ENCODE measurements around the gene IL11. TPM values are rescaled to one million over a fixed set of nuclear protein-coding genes. Genes with fewer than 3 reads are reported as not detected.

The IL11 gene
- total RNA-seq, 2 donors from 2014 or later = 0.32 TPM; not detected in 1

- no peaks in the 10 kb centered on the region for H3K9me3 Mint-ChIP-seq
- H3K36me3 Mint-ChIP-seq = no peaks in the 10 kb centered on the region
- DNase-seq (ENCODE audit: low spot score in 2 of 2) = no peak
- H3K27ac Mint-ChIP-seq = no peak overlapping the region
- ATAC-seq = no peak
Measured at GRCh38 chr19:55365964-55366363, 4.3 kb downstream of the IL11 start.

DNA sequence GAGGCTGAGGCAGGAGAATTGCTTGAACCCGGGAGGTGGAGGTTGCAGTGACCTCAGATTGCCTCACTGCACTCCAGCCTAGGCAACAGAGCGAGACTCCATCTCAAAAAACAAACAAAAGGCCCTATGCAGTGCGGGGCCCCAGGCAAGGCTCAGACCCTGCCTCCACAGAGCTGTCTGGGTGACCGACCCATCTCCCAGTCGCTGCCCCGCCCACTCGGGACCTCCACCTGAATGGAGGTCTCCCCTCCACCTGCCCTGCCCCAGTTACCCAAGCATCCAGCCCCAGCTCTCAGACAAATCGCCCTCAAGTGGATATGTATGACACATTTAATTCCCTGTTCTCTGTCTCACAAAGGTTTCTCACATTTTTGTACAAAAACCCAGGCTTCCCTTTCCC lies 5.0 kb downstream of the IL11 start:
- Mint-ChIP-seq H3K36me3 (no peaks in the 10 kb centered on the region), H3K9me3 (no peaks in the 10 kb centered on the region), H3K27ac (no peak overlapping the region)
- DNase-seq (ENCODE audit: low spot score in 2 of 2) (no peak), ATAC-seq (no peak)

GRCh38 chr19:55362990-55363716 lies 7.1 kb downstream of the IL11 start, which contains the start of gene GARIN5B:
GARIN5B (minus strand) TSS chr19:55363260; CDS start chr19:55363066, 194 bp downstream.
- ATAC-seq = no peak
- no peaks in the 10 kb centered on the region for H3K9me3 Mint-ChIP-seq
- no peak within 1 kb of the TSS for H3K27ac Mint-ChIP-seq
- no peak for DNase-seq (ENCODE audit: low spot score in 2 of 2)
- no peaks in the 10 kb centered on the region for H3K36me3 Mint-ChIP-seq

- DNase-seq (ENCODE audit: low spot score in 2 of 2) = no peak
- Mint-ChIP-seq H3K27ac (no peak overlapping the region), H3K9me3 (no peaks in the 10 kb centered on the region), H3K36me3 (no peaks in the 10 kb centered on the region)
- no peak for ATAC-seq
Measured at GRCh38 chr19:55362174-55362989, 7.9 kb downstream of the IL11 start.

GRCh38 chr19:55360902-55361301 lies 9.4 kb downstream of the IL11 start:
- DNase-seq (ENCODE audit: low spot score in 2 of 2) = no peak
- no peak overlapping the region for H3K27ac Mint-ChIP-seq
- no peak for ATAC-seq
- H3K36me3 Mint-ChIP-seq = no peaks in the 10 kb centered on the region
- no peaks in the 10 kb centered on the region for H3K9me3 Mint-ChIP-seq

- DNase-seq (ENCODE audit: low spot score in 2 of 2) = no peak
- no peaks in the 10 kb centered on the region for H3K36me3 Mint-ChIP-seq
- no peak for ATAC-seq
- H3K9me3 Mint-ChIP-seq = no peaks in the 10 kb centered on the region
- peak overlapping the region in 1 of 2 donors; percentile 49 for H3K27ac Mint-ChIP-seq
Measured at GRCh38 chr19:55358943-55359908, 11.0 kb downstream of the IL11 start.

GRCh38 chr19:55358493-55358892 lies 11.8 kb downstream of the IL11 start:
- H3K36me3 Mint-ChIP-seq = no peaks in the 10 kb centered on the region
- H3K27ac Mint-ChIP-seq = peak overlapping the region in 1 of 2 donors; percentile 49
- no peaks in the 10 kb centered on the region for H3K9me3 Mint-ChIP-seq
- no peak for DNase-seq (ENCODE audit: low spot score in 2 of 2)
- ATAC-seq = no peak

DNA sequence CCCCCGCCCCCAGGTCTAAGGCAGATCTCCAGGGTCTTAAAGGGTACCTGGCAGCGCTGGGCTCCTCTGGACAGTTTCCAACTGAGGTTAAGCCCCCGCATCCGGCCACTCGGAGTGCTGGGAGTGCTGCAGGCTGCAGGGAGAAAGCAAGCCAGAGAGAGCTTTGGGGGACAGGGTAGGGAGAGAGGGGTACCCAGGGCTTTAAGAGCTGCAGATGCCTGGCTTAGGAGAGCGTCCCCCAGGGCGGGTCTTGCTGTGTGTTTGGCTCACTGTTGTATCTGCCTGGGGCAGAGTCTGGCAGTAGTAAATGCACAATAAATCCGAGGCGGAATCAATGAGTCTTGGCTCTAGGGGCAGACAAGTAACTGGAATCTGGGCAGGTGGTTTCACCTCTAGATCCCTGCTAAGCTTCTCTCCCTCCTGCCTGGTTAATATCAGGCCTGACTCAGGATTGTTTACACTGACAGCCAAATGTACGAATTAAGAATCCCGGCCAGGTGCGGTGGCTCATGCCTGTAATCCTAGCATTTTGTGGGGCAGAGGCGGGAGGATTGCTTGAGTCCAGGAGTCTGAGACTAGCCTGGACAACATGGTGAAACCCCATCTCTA lies 14.9 kb downstream of the IL11 start:
- Mint-ChIP-seq H3K9me3 (no peaks in the 10 kb centered on the region), H3K27ac (no peak overlapping the region)

GRCh38 chr19:55354698-55355212 lies 15.5 kb downstream of the IL11 start, which contains the start of gene COX6B2:
COX6B2 (minus strand) TSS chr19:55354719; CDS start chr19:55354521, 198 bp downstream.
- no peaks in the 10 kb centered on the region for H3K36me3 Mint-ChIP-seq
- peak in 1 of 2 donors; percentile 4 for ATAC-seq
- no peak for DNase-seq (ENCODE audit: low spot score in 2 of 2)
- H3K9me3 Mint-ChIP-seq = no peaks in the 10 kb centered on the region
- no peak within 1 kb of the TSS for H3K27ac Mint-ChIP-seq

More for the DNA sequence above, 14.9 kb downstream of the IL11 start:
- no peak for DNase-seq (ENCODE audit: low spot score in 2 of 2)
- no peaks in the 10 kb centered on the region for H3K36me3 Mint-ChIP-seq
- ATAC-seq = no peak

GRCh38 chr19:55353803-55354697 lies 16.2 kb downstream of the IL11 start:
- Mint-ChIP-seq H3K36me3 (no peaks in the 10 kb centered on the region), H3K9me3 (no peaks in the 10 kb centered on the region), H3K27ac (no peak overlapping the region)
- ATAC-seq (peak; percentile 73 to 92), DNase-seq (ENCODE audit: low spot score in 2 of 2) (peak in 1 of 2 donors; percentile 77)

DNA sequence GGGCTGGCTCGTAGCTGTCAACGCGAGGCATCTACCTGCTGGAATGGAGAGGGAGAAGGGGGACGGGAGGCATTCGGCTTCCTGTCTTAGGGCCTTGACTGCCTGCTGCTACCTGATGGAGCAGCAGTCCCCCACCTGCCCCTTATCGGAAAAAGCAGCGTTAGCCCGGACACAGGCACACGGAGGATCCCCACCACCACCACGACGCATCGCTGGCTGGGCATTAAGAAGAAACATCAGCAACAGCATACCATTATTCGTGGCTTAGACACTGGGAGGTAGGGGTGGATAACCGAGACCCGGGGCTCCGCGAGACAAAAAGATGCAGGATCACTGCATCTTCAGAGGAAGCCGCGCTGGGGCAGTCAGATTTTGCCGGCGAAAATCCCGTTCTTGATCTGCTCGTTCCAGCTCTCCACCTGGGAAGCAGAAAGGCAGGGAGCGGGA lies 16.9 kb downstream of the IL11 start:
- Mint-ChIP-seq H3K9me3 (no peaks in the 10 kb centered on the region), H3K36me3 (no peaks in the 10 kb centered on the region), H3K27ac (no peak overlapping the region)
- DNase-seq (ENCODE audit: low spot score in 2 of 2) (no peak), ATAC-seq (no peak)

DNA sequence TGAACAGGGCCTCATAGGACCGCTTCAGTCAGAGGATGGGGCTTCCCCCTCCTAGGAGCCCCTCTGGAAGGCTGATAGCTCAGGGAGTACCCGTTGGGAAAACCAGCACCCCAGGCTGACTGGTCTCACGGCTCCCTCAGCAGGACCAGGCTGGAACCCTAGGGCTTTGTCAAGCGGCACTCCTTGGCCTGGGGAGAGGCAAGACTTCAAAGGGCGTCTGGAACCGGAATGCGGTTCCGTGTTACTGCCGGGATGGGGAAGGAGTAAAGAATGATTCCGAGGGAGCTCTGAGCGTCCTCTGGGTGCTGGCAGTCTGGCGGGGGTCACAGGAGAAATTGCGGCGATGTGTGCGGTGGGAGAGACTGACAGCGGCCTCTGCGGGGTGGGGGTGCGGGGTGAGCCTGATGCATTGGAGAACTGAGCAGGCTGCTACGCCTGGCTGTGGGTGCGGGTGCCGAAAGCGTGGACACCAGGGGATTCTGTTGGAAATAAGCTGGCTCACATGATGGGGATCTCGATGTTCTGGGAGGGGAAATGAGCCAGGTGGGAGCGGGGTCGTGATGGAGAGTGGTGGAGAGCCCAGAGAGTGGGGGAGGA lies 17.6 kb downstream of the IL11 start:
- no peaks in the 10 kb centered on the region for H3K9me3 Mint-ChIP-seq
- ATAC-seq (no peak), DNase-seq (ENCODE audit: low spot score in 2 of 2) (no peak)
- peak overlapping the region in 1 of 2 donors; percentile 86 for H3K27ac Mint-ChIP-seq
- H3K36me3 Mint-ChIP-seq = no peaks in the 10 kb centered on the region

- H3K36me3 Mint-ChIP-seq = no peaks in the 10 kb centered on the region
- no peaks in the 10 kb centered on the region for H3K9me3 Mint-ChIP-seq
- DNase-seq (ENCODE audit: low spot score in 2 of 2) (no peak), ATAC-seq (no peak)
- peak overlapping the region in 1 of 2 donors; percentile 27 for H3K27ac Mint-ChIP-seq
Measured at GRCh38 chr19:55352040-55352439, 18.2 kb downstream of the IL11 start.

GRCh38 chr19:55350620-55351315 lies 19.5 kb downstream of the IL11 start:
- no peaks in the 10 kb centered on the region for H3K36me3 Mint-ChIP-seq
- no peak for ATAC-seq
- H3K9me3 Mint-ChIP-seq = no peaks in the 10 kb centered on the region
- DNase-seq (ENCODE audit: low spot score in 2 of 2) = no peak
- no peak overlapping the region for H3K27ac Mint-ChIP-seq
